Measurements from ENCODE around the gene DNM1. TPM values are rescaled to one million over a fixed set of nuclear protein-coding genes. Genes with fewer than 3 reads are reported as not detected.

Gene DNM1
- total and polyA plus RNA-seq, 4 donors = 0.29 to 5.9 (median 1.1) TPM

- Histone ChIP-seq H3K27ac (ENCODE audit: low read depth in 1 of 2, low read length in 2 of 2) (no peak overlapping the region), H3K4me3 (ENCODE audit: low read depth in 1 of 3, low read length in 3 of 3) (no peak overlapping the region), H3K9ac (ENCODE audit: low read depth in 1 of 2, low read length in 2 of 2) (no peak overlapping the region), H3K27me3 (ENCODE audit: control insufficient read depth in 4 of 4, insufficient read depth in 4 of 4, low read length in 3 of 4) (no peaks in the 10 kb centered on the region), H3K36me3 (ENCODE audit: control insufficient read depth in 4 of 4, insufficient read depth in 3 of 4, low read depth in 1 of 4, low read length in 3 of 4) (no peaks in the 10 kb centered on the region), H3K4me1 (ENCODE audit: control insufficient read depth in 4 of 4, insufficient read depth in 4 of 4, low read length in 3 of 4) (peaks cover 0 to 7% (median 3%) of the 10 kb centered on the region in 4 donors), H3K9me3 (ENCODE audit: control insufficient read depth in 4 of 4, low read length in 3 of 4) (no peaks in the 10 kb centered on the region)
- no peak for DNase-seq (ENCODE audit: low spot score)
- TF ChIP-seq REST (IDR thresholded peaks at IDR 0.05) (no peak), HNF4A (conservative IDR thresholded peaks at IDR 0.05) (no peak), YY1 (IDR thresholded peaks at IDR 0.05) (no peak), SP1 (IDR thresholded peaks at IDR 0.05) (no peak), RXRA (IDR thresholded peaks at IDR 0.05) (no peak), NR2F2 (IDR thresholded peaks at IDR 0.05) (no peak), HNF4G (IDR thresholded peaks at IDR 0.05) (no peak), ATF3 (IDR thresholded peaks at IDR 0.05) (no peak), RAD21 (IDR thresholded peaks at IDR 0.05) (no peak)
- WGBS = 78% methylated on average over 2 of the region's 2 CpGs
These were observed 43.3 kb downstream of the DNM1 start for GRCh38 chr9:128246471-128246870.

GRCh38 chr9:128247226-128247803 is 44.1 kb downstream of the DNM1 start:
- TF ChIP-seq CTCF (IDR thresholded peaks at IDR 0.05; ENCODE audit: low read depth, low read length, missing input control) (no peak), HNF4A (conservative IDR thresholded peaks at IDR 0.05) (no peak), YY1 (IDR thresholded peaks at IDR 0.05) (no peak), FOXA1 (IDR thresholded peaks at IDR 0.05) (no peak), GABPA (IDR thresholded peaks at IDR 0.05 in 1 of 2, conservative IDR thresholded peaks at IDR 0.05 in 1 of 2) (no peak)
- Histone ChIP-seq H3K27me3 (ENCODE audit: control insufficient read depth in 4 of 4, insufficient read depth in 4 of 4, low read length in 3 of 4) (no peaks in the 10 kb centered on the region), H3K9ac (ENCODE audit: low read depth in 1 of 2, low read length in 2 of 2) (no peak overlapping the region), H3K36me3 (ENCODE audit: control insufficient read depth in 4 of 4, insufficient read depth in 3 of 4, low read depth in 1 of 4, low read length in 3 of 4) (no peaks in the 10 kb centered on the region), H3K27ac (ENCODE audit: low read depth in 1 of 2, low read length in 2 of 2) (no peak overlapping the region), H3K4me3 (ENCODE audit: low read depth in 1 of 3, low read length in 3 of 3) (no peak overlapping the region), H3K4me1 (ENCODE audit: control insufficient read depth in 4 of 4, insufficient read depth in 4 of 4, low read length in 3 of 4) (peaks cover 0 to 7% (median 1%) of the 10 kb centered on the region in 4 donors), H3K9me3 (ENCODE audit: control insufficient read depth in 4 of 4, low read length in 3 of 4) (no peaks in the 10 kb centered on the region)
- 88% methylated on average over 5 of the region's 5 CpGs for WGBS
- DNase-seq (ENCODE audit: low spot score) = no peak

GRCh38 chr9:128249558-128249907 is 46.4 kb downstream of the DNM1 start:
- H3K9me3 ChIP-seq (ENCODE audit: control insufficient read depth in 4 of 4, low read length in 3 of 4) = no peaks in the 10 kb centered on the region
- no peaks in the 10 kb centered on the region for H3K27me3 ChIP-seq (ENCODE audit: control insufficient read depth in 4 of 4, insufficient read depth in 4 of 4, low read length in 3 of 4)
- no peak overlapping the region for H3K27ac ChIP-seq (ENCODE audit: low read depth in 1 of 2, low read length in 2 of 2)
- no peak for DNase-seq (ENCODE audit: low spot score)
- H3K36me3 ChIP-seq (ENCODE audit: control insufficient read depth in 4 of 4, insufficient read depth in 3 of 4, low read depth in 1 of 4, low read length in 3 of 4) = no peaks in the 10 kb centered on the region
- H3K4me3 ChIP-seq (ENCODE audit: low read depth in 1 of 3, low read length in 3 of 3) = no peak overlapping the region
- 76% methylated on average over 8 of the region's 8 CpGs for WGBS
- no peak overlapping the region for H3K9ac ChIP-seq (ENCODE audit: low read depth in 1 of 2, low read length in 2 of 2)
- H3K4me1 ChIP-seq (ENCODE audit: control insufficient read depth in 4 of 4, insufficient read depth in 4 of 4, low read length in 3 of 4) = peaks cover 0 to 7% (median 1%) of the 10 kb centered on the region in 4 donors
- no peak for TF ChIP-seq GABPA (IDR thresholded peaks at IDR 0.05 in 1 of 2, conservative IDR thresholded peaks at IDR 0.05 in 1 of 2)
- no peak for TF ChIP-seq JUND (IDR thresholded peaks at IDR 0.05)
- TF ChIP-seq TAF1 (conservative IDR thresholded peaks at IDR 0.05) = no peak
- no peak for TF ChIP-seq RAD21 (IDR thresholded peaks at IDR 0.05)
- no peak for TF ChIP-seq ZBTB33 (IDR thresholded peaks at IDR 0.05)
- TF ChIP-seq REST (IDR thresholded peaks at IDR 0.05) = no peak
- no peak for TF ChIP-seq NR2F2 (IDR thresholded peaks at IDR 0.05)
- TF ChIP-seq FOXA2 (IDR thresholded peaks at IDR 0.05) = no peak
- TF ChIP-seq HNF4A (conservative IDR thresholded peaks at IDR 0.05) = no peak
- TF ChIP-seq ATF3 (IDR thresholded peaks at IDR 0.05) = no peak

All from liver (tissue), 9 donors.